ENCODE data around the gene DGKG.
A peak's percentile ranks its signal among the peaks of the same experiment; 100 is the strongest.

The DGKG gene

GRCh38 chr3:186213946-186214345, 148.1 kb downstream of the DGKG start:
- CTCF ChIA-PET: no interaction called here
- POLR2A ChIA-PET: no interaction called here

GRCh38 chr3:186212611-186213010, 149.4 kb downstream of the DGKG start:
- no peak for DNase-seq (ENCODE audit: low read depth, low spot score)
- POLR2A ChIA-PET: no interaction called here
- no peak for TF ChIP-seq CTCF (IDR thresholded peaks at IDR 0.05; ENCODE audit: insufficient read depth, low read length, missing control alignments)
- no peak overlapping the region for H3K4me3 ChIP-seq (ENCODE audit: low read depth, low read length)
- CTCF ChIA-PET: no interaction called here

More at GRCh38 chr3:186213946-186214345, 148.1 kb downstream of the DGKG start:
- no peak for DNase-seq (ENCODE audit: low read depth, low spot score)
- no peak for TF ChIP-seq CTCF (IDR thresholded peaks at IDR 0.05; ENCODE audit: insufficient read depth, low read length, missing control alignments)
- no peak overlapping the region for H3K4me3 ChIP-seq (ENCODE audit: low read depth, low read length)

GRCh38 chr3:186210852-186211500, 151.1 kb downstream of the DGKG start:
- ChIA-PET CTCF (no interaction called here), POLR2A (interaction anchor here (0.6 kb wide), 1 partner anchor 36 kb away, joined by 3 read pairs; no protein-coding TSS in a partner anchor)
- no peak for DNase-seq (ENCODE audit: low read depth, low spot score)

GRCh38 chr3:186209810-186210752, 152.0 kb downstream of the DGKG start:
- DNase-seq (ENCODE audit: low read depth, low spot score): no peak
- CTCF ChIA-PET: interaction anchor here (0.9 to 1.1 kb wide), 4 partner anchors 32 to 331 kb away, joined by 3 to 4 read pairs (median 4); no protein-coding TSS in a partner anchor
- peak overlapping the region; percentile 27 for H3K4me3 ChIP-seq (ENCODE audit: low read depth, low read length)
- POLR2A ChIA-PET: interaction anchor here (0.6 to 0.8 kb wide), 2 partner anchors 37 to 469 kb away, joined by 3 read pairs; no protein-coding TSS in a partner anchor
- TF ChIP-seq CTCF (IDR thresholded peaks at IDR 0.05; ENCODE audit: insufficient read depth, low read length, missing control alignments): no peak

More at GRCh38 chr3:186210852-186211500, 151.1 kb downstream of the DGKG start:
- TF ChIP-seq CTCF (IDR thresholded peaks at IDR 0.05; ENCODE audit: insufficient read depth, low read length, missing control alignments): no peak
- H3K4me3 ChIP-seq (ENCODE audit: low read depth, low read length): no peak overlapping the region

- TF ChIP-seq CTCF (IDR thresholded peaks at IDR 0.05; ENCODE audit: insufficient read depth, low read length, missing control alignments): no peak
- CTCF ChIA-PET: no interaction called here
- POLR2A ChIA-PET: no interaction called here
- DNase-seq (ENCODE audit: low read depth, low spot score): no peak
- no peak overlapping the region for H3K4me3 ChIP-seq (ENCODE audit: low read depth, low read length)
Measured at GRCh38 chr3:186208296-186208989, 153.6 kb downstream of the DGKG start.

Measured in AG04449 (cell line).